ENCODE measurements around the gene TNRC18. TPM values are rescaled to one million over a fixed set of nuclear protein-coding genes. Genes with fewer than 3 reads are reported as not detected.

TNRC18 gene
- total RNA-seq, 1 donor from 2014 or later: 198 TPM

- peak overlapping the region; percentile 59 for H3K27ac Mint-ChIP-seq (ENCODE audit: unreplicated experiment)
- TF ChIP-seq CTCF (IDR thresholded peaks at IDR 0.05): no peak
- peaks cover 67% of the 10 kb centered on the region for H3K36me3 Mint-ChIP-seq (ENCODE audit: unreplicated experiment)
- H3K27me3 Mint-ChIP-seq (ENCODE audit: unreplicated experiment): no peaks in the 10 kb centered on the region
- peaks cover 8% of the 10 kb centered on the region for H3K4me1 Mint-ChIP-seq (ENCODE audit: unreplicated experiment)
- no peak overlapping the region for H3K4me3 Mint-ChIP-seq (ENCODE audit: unreplicated experiment)
- DNase-seq (ENCODE audit: extremely low spot score, unreplicated experiment): no peak
- no peaks in the 10 kb centered on the region for H3K9me3 Mint-ChIP-seq (ENCODE audit: unreplicated experiment)
Observed at GRCh38 chr7:5354460-5355232, 69.0 kb downstream of the TNRC18 start.

GRCh38 chr7:5352440-5353010, 71.1 kb downstream of the TNRC18 start:
- TF ChIP-seq CTCF (IDR thresholded peaks at IDR 0.05): no peak
- Mint-ChIP-seq H3K9me3 (ENCODE audit: unreplicated experiment) (no peaks in the 10 kb centered on the region), H3K27me3 (ENCODE audit: unreplicated experiment) (no peaks in the 10 kb centered on the region), H3K36me3 (ENCODE audit: unreplicated experiment) (peaks cover 56% of the 10 kb centered on the region), H3K4me3 (ENCODE audit: unreplicated experiment) (no peak overlapping the region), H3K27ac (ENCODE audit: unreplicated experiment) (no peak overlapping the region), H3K4me1 (ENCODE audit: unreplicated experiment) (peaks cover 8% of the 10 kb centered on the region)
- DNase-seq (ENCODE audit: extremely low spot score, unreplicated experiment): no peak

GRCh38 chr7:5351507-5352265, 71.9 kb downstream of the TNRC18 start:
- Mint-ChIP-seq H3K27me3 (ENCODE audit: unreplicated experiment) (no peaks in the 10 kb centered on the region), H3K4me1 (ENCODE audit: unreplicated experiment) (peaks cover 8% of the 10 kb centered on the region), H3K9me3 (ENCODE audit: unreplicated experiment) (no peaks in the 10 kb centered on the region), H3K27ac (ENCODE audit: unreplicated experiment) (no peak overlapping the region), H3K4me3 (ENCODE audit: unreplicated experiment) (no peak overlapping the region), H3K36me3 (ENCODE audit: unreplicated experiment) (peaks cover 50% of the 10 kb centered on the region)
- TF ChIP-seq CTCF (IDR thresholded peaks at IDR 0.05): no peak
- no peak for DNase-seq (ENCODE audit: extremely low spot score, unreplicated experiment)

- H3K4me3 Mint-ChIP-seq (ENCODE audit: unreplicated experiment): no peak overlapping the region
- H3K27me3 Mint-ChIP-seq (ENCODE audit: unreplicated experiment): no peaks in the 10 kb centered on the region
- DNase-seq (ENCODE audit: extremely low spot score, unreplicated experiment): no peak
- TF ChIP-seq CTCF (IDR thresholded peaks at IDR 0.05): no peak
- no peaks in the 10 kb centered on the region for H3K9me3 Mint-ChIP-seq (ENCODE audit: unreplicated experiment)
- peaks cover 49% of the 10 kb centered on the region for H3K36me3 Mint-ChIP-seq (ENCODE audit: unreplicated experiment)
- peaks cover 8% of the 10 kb centered on the region for H3K4me1 Mint-ChIP-seq (ENCODE audit: unreplicated experiment)
- no peak overlapping the region for H3K27ac Mint-ChIP-seq (ENCODE audit: unreplicated experiment)
Observed at GRCh38 chr7:5350600-5351385, 72.8 kb downstream of the TNRC18 start.
